T follicular helper cell (primary cell): Measurements from ENCODE around the gene ZYX.

Experiments
- DNase-seq: peaks from one replicate; pipeline ENCODE4 v3.0.0-alpha.2; 2020; ENCODE audit warnings: low read depth
- total RNA-seq, 2 experiments: gene quantifications; one replicate each; lab custom pipeline; 2026; lab: John Stamatoyannopoulos, UW

The ZYX gene, protein sequence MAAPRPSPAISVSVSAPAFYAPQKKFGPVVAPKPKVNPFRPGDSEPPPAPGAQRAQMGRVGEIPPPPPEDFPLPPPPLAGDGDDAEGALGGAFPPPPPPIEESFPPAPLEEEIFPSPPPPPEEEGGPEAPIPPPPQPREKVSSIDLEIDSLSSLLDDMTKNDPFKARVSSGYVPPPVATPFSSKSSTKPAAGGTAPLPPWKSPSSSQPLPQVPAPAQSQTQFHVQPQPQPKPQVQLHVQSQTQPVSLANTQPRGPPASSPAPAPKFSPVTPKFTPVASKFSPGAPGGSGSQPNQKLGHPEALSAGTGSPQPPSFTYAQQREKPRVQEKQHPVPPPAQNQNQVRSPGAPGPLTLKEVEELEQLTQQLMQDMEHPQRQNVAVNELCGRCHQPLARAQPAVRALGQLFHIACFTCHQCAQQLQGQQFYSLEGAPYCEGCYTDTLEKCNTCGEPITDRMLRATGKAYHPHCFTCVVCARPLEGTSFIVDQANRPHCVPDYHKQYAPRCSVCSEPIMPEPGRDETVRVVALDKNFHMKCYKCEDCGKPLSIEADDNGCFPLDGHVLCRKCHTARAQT
- total RNA-seq, result 46.6 to 91.1 reads per million in 2 experiments

DNA sequence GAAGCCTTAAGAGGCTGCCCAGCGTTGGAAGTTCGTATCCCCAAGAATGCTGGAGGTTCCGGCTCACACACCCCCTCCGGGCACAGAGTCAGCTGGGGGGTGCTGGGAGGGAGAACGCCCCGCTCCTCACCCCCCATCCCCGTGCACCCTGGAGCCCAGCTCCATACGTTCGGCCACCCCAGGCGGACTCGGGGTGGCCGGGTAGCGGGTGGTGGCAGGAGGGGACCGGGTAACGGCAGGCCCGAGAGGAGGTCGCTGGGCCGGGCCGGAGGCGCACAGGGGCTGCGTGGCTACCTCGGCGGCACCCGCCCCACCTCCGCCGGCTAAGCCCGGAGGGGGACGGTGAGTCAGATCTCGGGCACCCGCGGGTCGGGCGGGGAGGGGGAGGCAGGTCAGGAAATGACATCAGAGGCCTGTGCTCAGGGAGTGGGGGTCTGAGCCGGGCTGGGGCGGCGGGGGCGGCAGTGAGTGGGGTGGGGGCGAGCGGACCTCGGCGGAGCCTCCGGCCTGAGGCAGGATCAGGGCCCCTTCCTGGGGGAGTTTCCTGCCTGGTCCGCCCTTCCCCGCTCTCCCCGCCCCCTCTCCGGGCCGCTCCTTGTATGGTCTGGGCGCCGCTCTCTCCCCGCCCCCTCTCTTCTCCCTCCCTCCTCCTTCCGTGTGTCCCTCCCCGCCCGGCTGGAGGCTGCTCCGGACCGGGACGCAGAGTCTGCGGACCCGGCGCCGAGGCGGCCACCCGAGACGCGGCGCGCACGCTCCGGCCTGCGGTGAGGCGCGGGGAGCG lies at the start of gene ZYX:
Gene ZYX (plus strand): TSS at position 700 of the 781 bp plus-strand sequence. CDS start 227 bp downstream, outside the sequence.
- DNase-seq, result peak; percentile 80

DNA sequence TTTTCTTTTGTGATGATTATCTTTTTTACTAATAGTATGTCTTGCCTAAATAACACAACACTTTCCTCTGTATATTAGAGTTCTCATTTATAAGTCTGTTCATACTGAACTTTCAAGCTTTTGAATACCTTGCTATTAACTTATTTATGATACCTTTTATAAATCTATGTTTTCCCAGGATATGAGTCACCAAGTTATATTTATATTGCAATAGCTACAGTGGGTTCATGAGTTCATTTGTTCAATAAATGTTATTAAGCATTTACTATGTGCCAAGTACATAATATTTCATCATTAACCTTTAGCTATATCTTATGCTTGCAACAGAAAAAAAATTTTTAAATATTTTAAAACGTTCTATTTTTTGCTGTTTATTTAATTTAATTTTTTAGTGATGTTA lies 46.9 kb upstream of the ZYX start:
- no peak for DNase-seq

DNA sequence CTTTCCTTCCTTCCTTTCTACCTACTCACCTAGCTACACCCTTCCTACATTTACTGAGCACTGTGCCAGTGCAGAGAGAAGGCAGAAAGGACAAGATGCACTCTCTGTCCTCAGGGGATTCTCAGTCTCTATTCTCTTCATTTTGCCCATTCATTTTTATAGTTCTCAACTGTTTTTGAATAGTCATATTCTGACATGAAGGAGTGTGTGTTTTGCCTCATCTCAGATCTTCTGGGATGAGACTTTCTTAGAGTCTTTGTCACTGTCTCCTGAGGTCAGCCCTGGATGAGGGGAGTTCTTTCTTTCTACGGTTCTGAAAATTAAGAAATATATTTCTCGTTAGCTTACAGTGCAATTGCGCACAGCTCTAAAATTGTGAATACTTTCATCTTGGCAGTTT lies 43.9 kb upstream of the ZYX start:
- DNase-seq, result no peak

DNA sequence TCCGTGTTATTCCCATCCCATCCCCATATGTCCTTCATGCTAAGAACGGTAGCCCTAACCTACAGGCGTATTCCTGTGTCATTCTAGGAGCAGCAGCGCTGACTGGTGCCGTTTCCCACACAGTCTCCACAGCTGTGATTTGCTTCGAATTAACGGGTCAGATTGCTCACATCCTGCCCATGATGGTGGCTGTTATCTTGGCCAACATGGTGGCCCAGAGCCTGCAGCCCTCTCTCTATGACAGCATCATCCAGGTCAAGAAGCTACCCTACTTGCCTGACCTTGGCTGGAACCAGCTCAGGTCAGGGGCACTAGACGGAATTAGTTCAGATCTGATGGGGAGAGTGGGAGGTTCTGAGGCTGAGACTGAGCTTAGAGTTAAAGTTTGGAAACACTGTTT lies 39.3 kb upstream of the ZYX start:
- DNase-seq, result no peak

DNA sequence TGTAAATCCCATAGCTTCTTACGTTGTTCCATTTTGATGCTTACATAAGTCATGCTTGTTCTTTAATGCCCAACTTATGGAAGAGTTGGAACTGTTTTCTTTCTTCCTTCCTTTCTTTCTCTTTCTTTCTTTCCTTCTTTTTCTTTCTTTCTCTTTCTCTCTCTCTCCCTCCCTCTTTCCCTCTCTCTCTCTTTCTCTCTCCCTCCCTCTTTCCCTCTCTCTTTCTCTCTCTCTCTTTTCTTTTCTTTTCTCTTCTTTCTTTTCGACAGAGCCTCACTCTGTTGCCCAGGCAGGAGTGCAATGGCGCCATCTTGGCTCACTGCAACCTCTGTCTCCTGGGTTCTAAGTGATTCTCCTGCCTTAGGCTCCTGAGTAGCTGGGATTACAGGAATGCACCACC lies 37.5 kb upstream of the ZYX start:
- DNase-seq, result no peak

DNA sequence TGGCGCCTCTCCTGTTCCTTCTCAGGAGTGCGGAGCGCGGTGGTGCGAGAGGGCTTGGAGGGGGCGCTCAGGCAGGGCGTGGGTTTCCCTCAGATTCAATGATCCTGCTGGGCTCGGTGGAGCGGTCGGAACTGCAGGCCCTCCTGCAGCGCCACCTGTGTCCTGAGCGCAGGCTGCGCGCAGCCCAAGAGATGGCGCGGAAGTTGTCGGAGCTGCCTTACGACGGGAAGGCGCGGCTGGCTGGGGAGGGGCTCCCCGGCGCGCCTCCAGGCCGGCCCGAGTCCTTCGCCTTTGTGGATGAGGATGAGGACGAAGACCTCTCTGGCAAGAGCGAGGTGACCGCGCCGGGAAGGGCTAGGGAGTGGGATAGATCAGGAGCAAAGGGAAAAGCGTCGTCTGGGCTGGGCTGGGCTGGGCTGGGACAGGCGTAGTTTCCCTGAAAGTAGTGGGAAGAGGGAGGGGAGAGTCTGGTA lies 35.7 kb upstream of the ZYX start:
- peak; percentile 47 for DNase-seq

DNA sequence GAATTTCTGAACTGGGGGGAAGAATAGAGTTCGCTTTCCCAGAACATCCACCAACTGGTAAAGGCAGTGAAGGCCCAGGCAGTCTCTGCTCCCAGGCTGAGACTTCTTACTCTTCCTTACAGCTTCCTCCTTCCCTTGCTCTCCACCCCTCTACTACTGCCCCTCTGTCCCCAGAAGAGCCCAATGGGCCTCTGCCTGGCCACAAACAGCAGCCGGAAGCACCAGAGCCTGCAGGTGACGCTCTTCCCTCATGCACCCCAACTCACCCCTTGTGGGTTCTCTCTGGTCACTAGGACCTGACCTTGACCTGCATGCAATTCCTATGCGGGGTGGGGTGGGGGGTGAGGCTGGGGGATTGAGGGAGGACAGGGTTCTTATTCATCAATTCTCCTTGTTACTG lies 35.1 kb upstream of the ZYX start:
- no peak for DNase-seq

DNA sequence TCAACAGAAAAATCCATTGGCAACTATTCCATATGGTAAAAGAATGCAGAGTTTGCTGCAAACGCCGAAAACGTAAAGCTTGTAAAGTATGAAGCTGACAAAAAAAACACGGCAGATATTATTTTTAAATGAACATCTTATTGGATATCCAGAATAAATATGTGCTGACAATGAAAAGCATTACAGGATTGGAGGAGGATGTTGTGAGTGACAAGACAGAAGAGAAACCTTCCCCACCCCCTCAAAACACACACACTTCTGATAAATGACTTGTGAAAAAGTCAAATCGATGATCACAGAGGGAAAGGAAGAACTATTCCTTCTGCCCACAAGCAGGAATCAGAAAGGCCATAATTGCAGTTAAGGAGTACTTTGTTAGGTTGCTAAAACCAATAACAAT lies 33.2 kb upstream of the ZYX start:
- no peak for DNase-seq

DNA sequence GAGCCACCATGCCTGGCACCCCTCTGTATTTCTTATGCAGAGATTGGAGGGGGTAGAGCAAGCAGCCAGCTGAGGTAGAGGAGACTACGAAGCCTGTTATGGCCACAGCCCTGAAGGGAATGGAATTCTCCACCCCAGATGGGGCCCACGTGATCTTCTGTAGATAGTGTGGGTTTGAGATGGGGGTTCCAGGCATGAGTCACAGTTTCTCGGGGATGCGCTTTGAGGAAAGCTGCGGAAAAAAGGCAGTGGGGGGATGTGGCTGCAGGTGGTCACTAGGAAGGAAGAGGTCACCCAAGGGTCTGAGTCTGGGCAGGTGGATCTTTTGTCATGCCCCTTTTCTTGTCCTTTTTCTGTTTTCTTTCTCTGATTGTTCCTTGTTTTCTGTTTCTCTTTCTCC lies 30.1 kb upstream of the ZYX start:
- DNase-seq, result no peak

DNA sequence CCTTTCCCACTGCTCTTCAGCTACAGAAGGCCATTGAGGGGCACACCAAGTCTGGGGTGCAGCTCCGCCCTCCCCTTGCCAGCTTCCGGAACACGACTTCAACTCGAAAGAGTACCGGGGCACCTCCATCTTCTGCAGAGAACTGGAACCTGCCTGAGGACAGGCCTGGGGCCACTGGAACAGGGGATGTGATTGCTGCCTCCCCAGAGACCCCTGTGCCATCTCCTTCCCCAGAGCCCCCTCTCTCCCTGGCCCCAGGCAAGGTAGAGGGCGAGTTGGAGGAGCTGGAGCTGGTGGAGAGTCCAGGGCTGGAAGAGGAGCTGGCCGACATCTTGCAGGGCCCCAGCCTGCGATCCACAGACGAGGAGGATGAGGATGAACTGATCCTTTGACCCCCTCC lies 29.6 kb upstream of the ZYX start:
- DNase-seq, result no peak

DNA sequence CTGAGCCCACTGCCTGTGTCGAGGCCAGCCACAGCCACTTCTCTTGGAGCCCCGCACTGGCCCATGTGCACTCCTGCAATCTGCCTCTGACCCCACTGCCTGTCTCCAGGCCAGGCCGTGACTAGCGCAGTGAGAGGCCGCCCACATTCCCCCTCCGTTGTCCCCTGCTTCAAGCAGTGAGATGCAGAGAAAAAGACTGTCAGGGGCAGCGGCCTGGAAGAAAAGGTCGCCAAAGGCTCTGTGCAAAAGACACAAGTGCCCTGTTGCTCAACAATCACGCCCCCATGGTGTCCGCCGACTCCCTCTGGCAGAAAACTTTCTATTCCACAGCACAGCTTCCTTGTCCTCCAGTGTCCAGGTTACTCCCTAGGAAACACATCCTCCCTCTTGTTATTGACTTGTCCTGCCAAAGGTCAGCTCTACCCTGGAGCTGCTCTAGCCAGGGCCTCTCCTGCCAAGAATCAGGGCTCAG lies 28.6 kb upstream of the ZYX start:
- no peak for DNase-seq

DNA sequence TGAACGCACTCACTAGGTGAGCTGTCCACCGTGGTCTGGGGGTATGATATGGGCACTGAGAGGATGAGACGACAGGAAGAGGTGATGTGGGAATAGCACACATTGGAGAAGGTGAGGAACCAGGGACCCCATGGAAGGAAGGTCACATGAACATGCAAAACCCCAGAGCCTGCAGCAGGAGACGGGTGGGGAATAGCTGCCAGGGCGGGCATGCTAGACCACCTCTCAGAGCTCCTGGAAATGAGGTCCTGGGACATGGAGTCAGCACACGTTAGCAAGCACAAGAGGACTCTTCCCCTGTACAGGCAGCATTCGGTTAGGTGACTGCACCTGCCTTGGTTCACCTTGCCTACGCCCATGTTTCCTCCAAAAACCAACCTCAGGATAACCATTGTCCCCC lies 26.8 kb upstream of the ZYX start:
- DNase-seq, result no peak

DNA sequence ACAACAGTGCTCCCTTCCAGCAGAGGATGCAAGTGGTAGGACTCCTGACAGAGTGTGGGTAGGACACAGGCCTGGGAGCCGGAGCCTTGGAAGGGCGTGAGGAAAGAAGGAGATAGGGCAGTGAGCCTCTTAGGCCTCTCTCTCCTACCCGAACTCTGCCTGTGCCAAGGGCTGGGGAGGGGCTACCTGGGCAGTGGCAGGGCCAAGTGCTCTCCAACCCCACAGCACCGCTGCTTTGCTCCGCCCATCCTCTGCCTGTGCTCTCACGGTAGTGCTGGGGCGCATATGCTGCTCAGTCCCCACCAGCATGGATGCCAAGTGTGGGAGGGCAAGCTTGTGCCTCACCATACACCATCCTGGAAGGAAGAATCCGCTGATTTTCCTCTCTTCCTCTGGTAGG lies 26.2 kb upstream of the ZYX start:
- no peak for DNase-seq

DNA sequence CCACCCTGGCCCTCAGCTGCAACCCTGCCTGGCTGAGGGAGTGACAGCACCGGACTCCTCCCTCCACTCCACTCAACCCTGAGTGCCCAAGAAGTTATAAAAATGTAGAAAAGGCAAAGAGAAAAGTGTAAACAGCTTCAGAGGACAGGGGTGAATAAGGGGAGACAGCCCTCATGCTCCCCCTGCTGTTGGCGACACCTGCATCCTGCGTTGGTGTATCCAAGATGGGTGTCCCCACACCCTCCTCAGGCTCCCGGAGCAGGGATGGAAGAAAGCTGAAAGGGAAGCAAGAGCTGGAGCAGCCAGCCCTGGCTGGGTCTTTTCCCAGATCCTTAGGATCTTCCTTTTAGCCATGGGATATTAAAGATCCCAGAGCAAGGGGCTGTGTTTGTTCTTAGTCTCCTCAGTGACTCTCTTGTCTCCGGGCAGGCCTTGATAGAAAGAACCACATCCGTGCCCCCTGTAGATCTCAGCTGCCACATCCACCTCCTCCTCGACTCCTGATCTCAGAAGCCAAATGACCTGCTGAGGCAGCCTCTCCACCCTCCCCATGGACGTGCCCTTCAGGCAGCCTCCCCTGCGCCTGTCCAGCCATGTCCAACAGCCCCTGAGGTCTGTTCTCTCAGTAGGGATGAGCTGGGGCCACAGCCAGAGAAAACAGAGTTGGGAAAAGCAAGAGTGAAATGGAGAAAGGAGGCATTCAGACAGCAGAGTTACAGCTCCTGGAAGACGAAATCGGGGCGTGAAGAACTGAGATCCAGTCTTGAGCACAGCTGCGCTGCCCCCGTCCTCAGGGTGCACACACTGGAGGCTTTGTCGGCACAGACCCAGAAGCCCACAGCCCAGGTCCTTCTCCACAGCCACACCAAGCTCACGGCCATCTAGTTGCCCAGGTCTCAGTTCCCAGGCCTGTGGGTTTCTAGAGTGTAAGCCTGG lies 25.4 kb upstream of the ZYX start:
- DNase-seq, result no peak

DNA sequence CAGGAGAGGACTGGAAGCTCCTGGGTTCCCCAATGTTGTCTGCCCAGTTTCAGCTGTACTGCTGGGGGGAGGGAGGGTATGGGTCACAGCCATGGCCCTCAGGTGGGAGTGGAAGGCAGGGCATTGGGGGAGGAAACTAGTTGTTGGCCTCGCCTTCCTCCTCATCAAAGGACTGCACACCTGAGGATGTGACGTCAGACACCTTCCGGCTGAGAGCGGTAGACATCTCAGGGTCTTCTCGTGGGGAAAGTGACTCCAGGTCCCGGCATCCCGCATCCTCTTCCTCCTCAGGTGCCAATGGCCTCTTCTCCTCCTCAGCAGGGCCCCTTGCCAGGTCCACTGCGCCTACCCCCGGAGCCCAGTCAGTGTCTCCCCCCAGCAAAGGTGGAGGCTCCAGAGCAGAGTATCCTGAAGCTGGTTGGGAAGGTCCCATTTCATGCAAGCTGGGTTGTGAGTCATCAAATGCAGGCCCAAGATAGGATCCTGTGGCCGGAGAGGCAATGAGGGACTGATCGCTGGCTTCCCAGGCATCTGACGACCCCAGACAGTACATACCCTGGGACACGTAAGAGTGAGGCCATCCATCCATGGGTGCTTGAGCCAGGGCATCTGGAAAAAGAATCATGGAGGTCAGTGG lies 24.6 kb upstream of the ZYX start:
- DNase-seq, result no peak

DNA sequence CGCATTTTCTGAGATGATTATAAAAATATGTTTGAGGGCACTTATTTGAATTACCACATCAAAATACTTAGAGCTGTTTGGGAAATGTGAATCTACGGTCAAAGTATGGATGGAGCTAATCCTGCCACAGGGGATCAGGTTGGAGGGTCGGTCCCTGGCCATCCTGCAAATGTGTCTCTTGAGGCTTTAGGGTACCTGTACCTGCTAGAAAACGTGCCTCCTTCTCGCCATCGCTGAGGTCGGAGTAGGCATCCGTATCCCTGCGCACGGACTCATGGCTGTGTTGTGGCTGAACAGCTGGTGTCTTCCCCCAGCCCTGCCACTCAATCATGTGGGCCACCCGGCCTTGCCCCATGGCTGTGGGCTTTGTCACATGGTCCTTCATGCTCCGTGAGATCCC lies 22.5 kb upstream of the ZYX start:
- DNase-seq, result no peak

DNA sequence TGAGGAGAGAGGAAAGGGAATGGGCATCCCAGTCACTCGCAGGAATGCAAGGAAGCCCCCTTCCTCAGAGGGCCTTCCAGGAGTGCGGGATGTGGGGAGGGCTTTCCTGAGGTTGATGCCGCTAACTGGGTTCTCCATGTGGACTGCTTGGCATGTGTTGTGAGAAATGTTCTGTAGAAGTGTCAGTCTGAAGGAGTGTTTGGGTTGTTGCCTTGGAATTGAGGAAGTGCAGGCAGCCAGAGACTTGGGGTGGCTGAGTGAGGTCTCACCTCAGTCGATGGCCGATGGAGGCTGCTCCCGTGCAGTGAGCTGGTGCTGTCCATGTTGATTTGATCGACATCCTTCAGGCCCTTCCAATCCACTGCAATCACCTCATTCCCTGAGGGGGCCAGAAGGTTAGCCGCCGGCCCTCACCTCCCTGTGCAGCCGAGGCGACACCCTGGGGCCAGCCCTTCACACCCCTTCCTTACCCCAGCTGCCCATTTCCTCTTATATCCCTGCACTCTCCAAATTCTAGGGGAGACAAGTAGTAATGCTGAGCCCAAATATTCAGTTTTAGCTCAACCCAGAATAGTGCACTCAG lies 21.3 kb upstream of the ZYX start:
- DNase-seq, result no peak

DNA sequence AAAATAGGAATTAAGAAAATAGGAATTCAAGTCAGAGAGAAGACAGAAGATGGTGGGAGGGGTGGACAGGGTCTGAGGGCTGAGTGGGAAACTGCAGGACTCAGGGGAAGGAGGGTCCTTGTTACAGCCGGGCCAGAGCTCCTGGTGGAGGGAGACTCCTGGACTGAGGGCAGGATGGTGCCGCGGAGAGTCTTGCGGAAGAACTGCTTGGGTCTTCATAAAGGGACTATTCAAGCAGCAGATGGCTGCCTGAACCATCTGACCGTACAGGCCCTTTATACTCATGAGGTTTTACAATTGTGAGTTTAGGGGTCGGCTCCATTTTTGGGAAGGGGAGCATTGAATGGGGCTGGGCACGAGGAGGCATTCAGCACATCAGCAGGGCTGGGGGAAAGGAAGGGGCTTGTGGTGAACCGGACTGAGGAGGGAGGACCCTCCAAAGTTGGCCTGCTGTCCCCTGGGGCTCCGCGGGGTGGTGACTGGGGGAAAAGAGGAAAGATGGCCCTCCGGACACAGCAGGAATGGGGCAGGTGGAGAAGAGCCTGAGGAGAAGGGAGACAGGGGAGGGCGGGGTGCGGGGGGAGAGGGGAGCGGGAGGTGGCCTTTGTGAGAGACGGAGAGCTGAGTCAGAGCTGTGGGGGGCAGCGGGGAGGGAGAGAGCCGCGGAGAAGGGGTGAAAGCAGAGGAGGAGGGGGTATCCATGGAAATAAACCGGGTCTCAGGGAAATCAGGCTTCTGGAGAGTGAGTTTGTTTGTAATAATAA lies 20.2 kb upstream of the ZYX start:
- no peak for DNase-seq

DNA sequence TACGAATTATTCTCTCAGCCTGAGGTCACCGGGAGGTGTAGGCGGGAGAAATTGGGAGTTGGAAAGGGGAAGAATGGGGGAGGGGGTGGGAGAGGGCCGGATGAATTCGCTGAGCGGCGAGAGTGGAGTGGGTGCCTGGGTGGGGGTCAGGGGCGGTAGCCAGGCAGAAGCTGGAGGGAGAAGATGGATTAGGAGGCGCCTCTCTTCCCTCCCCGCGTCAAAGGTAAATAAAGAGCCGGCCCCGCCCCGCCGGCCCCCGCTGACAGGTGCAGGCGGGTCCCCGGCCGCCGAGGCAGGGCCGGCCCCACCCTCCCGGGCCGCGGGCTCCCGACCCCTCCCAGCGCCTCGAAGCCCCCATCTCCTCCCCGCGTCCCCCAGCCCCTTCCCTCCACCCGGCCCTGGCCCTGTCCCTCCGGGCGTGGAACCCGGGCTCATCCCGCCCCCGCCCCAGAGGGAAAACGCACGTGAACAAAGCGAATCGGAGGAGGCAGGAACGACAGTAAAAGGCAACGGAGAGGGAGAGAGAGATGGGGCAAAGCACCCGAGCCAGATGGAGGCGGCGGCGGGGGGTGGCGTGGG lies 19.5 kb upstream of the ZYX start:
- DNase-seq, result no peak
